H1 (cell line): Measurements from ENCODE around the gene IFT122.

Experiments used
- CEBPB ChIP-seq: IDR thresholded peaks from 2 replicates; pipeline ENCODE4 v1.6.1; 2012; ENCODE audit warnings: low read depth, low read length
- GABPA ChIP-seq: IDR thresholded peaks from 2 replicates; pipeline ENCODE4 v1.6.1; 2011; ENCODE audit warnings: mild to moderate bottlenecking, low read length, moderate library complexity, borderline replicate concordance; ENCODE audit not compliant: insufficient read depth
- JUND ChIP-seq: IDR thresholded peaks from 2 replicates; pipeline ENCODE4 v1.6.1; 2011; ENCODE audit warnings: mild to moderate bottlenecking, improper control_type of control experiment, low read length
- POLR2AphosphoS5 ChIP-seq: IDR thresholded peaks from 2 replicates; pipeline ENCODE4 v1.6.1; 2011; ENCODE audit warnings: low read depth, low read length
- SIN3A ChIP-seq, 2 experiments: IDR thresholded peaks in 1 of 2; conservative IDR thresholded peaks in 1 of 2; 2 replicates each; pipeline ENCODE4 v1.6.1; 2011 to 2012; ENCODE audit warnings: low read length in 2 of 2, improper control_type of control experiment in 1 of 2, low read depth in 1 of 2, mild to moderate bottlenecking in 1 of 2
- SP4 ChIP-seq: IDR thresholded peaks from 2 replicates; pipeline ENCODE4 v1.6.1; 2012; ENCODE audit warnings: low read length, inconsistent platforms
- TF ChIP-seq, protein P1 (sequence below), 3 experiments: IDR thresholded peaks; 1 replicate in 2 of 3; 2 replicates in 1 of 3; pipeline versions ENCODE4 v1.5.1 to v1.6.1; 2011; ENCODE audit warnings: low read length in 3 of 3, mild to moderate bottlenecking in 3 of 3, inconsistent platforms in 2 of 3, low read depth in 1 of 3, moderate library complexity in 1 of 3; ENCODE audit not compliant: insufficient read depth in 1 of 3; ENCODE audit errors: control extremely low read depth in 1 of 3

- TF ChIP-seq SP4 (no peak), SIN3A (conservative IDR thresholded peaks at IDR 0.05 in 1 of 2, IDR thresholded peaks at IDR 0.05 in 1 of 2; ENCODE audit: low read depth in 1 of 2, low read length in 2 of 2) (no peak), JUND (no peak), GABPA (no peak), CEBPB (no peak), POLR2AphosphoS5 (no peak)
- TF ChIP-seq, protein P1, sequence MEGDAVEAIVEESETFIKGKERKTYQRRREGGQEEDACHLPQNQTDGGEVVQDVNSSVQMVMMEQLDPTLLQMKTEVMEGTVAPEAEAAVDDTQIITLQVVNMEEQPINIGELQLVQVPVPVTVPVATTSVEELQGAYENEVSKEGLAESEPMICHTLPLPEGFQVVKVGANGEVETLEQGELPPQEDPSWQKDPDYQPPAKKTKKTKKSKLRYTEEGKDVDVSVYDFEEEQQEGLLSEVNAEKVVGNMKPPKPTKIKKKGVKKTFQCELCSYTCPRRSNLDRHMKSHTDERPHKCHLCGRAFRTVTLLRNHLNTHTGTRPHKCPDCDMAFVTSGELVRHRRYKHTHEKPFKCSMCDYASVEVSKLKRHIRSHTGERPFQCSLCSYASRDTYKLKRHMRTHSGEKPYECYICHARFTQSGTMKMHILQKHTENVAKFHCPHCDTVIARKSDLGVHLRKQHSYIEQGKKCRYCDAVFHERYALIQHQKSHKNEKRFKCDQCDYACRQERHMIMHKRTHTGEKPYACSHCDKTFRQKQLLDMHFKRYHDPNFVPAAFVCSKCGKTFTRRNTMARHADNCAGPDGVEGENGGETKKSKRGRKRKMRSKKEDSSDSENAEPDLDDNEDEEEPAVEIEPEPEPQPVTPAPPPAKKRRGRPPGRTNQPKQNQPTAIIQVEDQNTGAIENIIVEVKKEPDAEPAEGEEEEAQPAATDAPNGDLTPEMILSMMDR (IDR thresholded peaks at IDR 0.05; ENCODE audit: control extremely low read depth in 1 of 3, insufficient read depth in 1 of 3, low read depth in 1 of 3, low read length in 3 of 3): no peak
Observed at GRCh38 chr3:129564981-129565644, 125.1 kb downstream of the IFT122 start.
